Lung (tissue), 12 donors: Measurements from ENCODE around the gene ZNF391. TPM values are rescaled to one million over a fixed set of nuclear protein-coding genes. Genes with fewer than 3 reads are reported as not detected.

ENCODE experiments used
- ATAC-seq: fragments of 200-7000 bp; cut with Tn5 transposase; one replicate; pipeline ENCODE4 v1.9.1; 2020; ENCODE audit warnings: moderate number of reproducible peaks; ENCODE audit not compliant: insufficient read depth, low FRiP score
- DNase-seq, 3 donors: peaks; one replicate each; pipeline ENCODE4 v3.0.0-alpha.2; 2013 to 2017
- H3K27ac ChIP-seq, 2 donors: one replicate each; pipeline ENCODE4 v1.5.1; 2013; ENCODE audit warnings: mild to moderate bottlenecking in 2 of 2, moderate library complexity in 2 of 2, control low read depth in 1 of 2, inconsistent platforms in 1 of 2, low read depth in 1 of 2, low read length in 1 of 2
- H3K27me3 ChIP-seq, 3 donors: one replicate each; pipeline ENCODE4 v1.5.1; 2013; ENCODE audit warnings: low read length in 2 of 3; ENCODE audit not compliant: control insufficient read depth in 3 of 3, insufficient read depth in 3 of 3
- H3K36me3 ChIP-seq, 4 donors: one replicate each; pipeline ENCODE4 v1.5.1; 2013; ENCODE audit warnings: low read length in 4 of 4, mild to moderate bottlenecking in 1 of 4, moderate library complexity in 1 of 4; ENCODE audit not compliant: control insufficient read depth in 4 of 4, insufficient read depth in 4 of 4
- H3K4me1 ChIP-seq, 5 donors: one replicate each; pipeline ENCODE4 v1.5.1; 2013; ENCODE audit warnings: low read length in 5 of 5, mild to moderate bottlenecking in 2 of 5, moderate library complexity in 1 of 5; ENCODE audit not compliant: control insufficient read depth in 5 of 5, insufficient read depth in 5 of 5
- H3K4me3 ChIP-seq: one replicate; pipeline ENCODE4 v1.5.1; 2013; ENCODE audit warnings: mild to moderate bottlenecking, control low read depth, moderate library complexity
- H3K9ac ChIP-seq, 2 donors: one replicate each; pipeline ENCODE4 v1.5.1; 2013; ENCODE audit warnings: low read length in 2 of 2, control low read depth in 1 of 2; ENCODE audit not compliant: insufficient read depth in 1 of 2
- H3K9me3 ChIP-seq, 4 donors: one replicate each; pipeline ENCODE4 v1.5.1; 2013; ENCODE audit warnings: low read length in 3 of 4, mild to moderate bottlenecking in 1 of 4, moderate library complexity in 1 of 4; ENCODE audit not compliant: control insufficient read depth in 4 of 4, insufficient read depth in 3 of 4
- CTCF ChIP-seq: IDR thresholded peaks from 2 replicates; pipeline ENCODE4 v1.5.1; 2012; ENCODE audit warnings: mild to moderate bottlenecking; ENCODE audit errors: control extremely low read depth, extremely low read depth
- WGBS, 2 donors: extraction: QIAGEN DNeasy Blood & Tissue Kit; methylation state at CpG; one replicate each; pipeline ENCODE4 v1.1.7; 2013; 5-methylcytosine and 5-hydroxymethylcytosine counted together
- polyA plus RNA-seq, 2 donors: library from polyadenylated mRNA; stranded (reverse); fragments of 200-250 nt; gene quantifications; one replicate each; pipeline ENCODE4 v1.2.1, GENCODE V29; 2013
- total RNA-seq, 2 donors: library from RNA; depleted of rRNA in 1 of 2; stranded (reverse); fragments of >200 nt in 1 of 2; gene quantifications; one replicate each; pipeline ENCODE4 v1.2.1, GENCODE V29; 2014 to 2021
- donor health status: control.
- donor health status: control.
- donor health status: Bipolar disorder and iron deficiency.
- donor health status: healthy.
- donor health status: DM: yes; HTN: yes; CAD: no.

The ZNF391 gene
- total and polyA plus RNA-seq, 4 donors = 1.5 to 5.3 (median 2.9) TPM

GRCh38 chr6:27400877-27401642, 12.5 kb downstream of the ZNF391 start:
- DNase-seq = no peak
- H3K4me1 ChIP-seq = no peaks in the 10 kb centered on the region
- no peak for TF ChIP-seq CTCF
- no peak overlapping the region for H3K9ac ChIP-seq
- no peaks in the 10 kb centered on the region for H3K27me3 ChIP-seq
- no peak overlapping the region for H3K27ac ChIP-seq
- no peak for ATAC-seq
- H3K9me3 ChIP-seq = peaks cover 7 to 23% (median 16%) of the 10 kb centered on the region in 4 donors
- no peak overlapping the region for H3K4me3 ChIP-seq
- H3K36me3 ChIP-seq = peaks cover 2 to 27% (median 15%) of the 10 kb centered on the region in 4 donors
- 95 to 96% methylated on average over 16 of the region's 16 CpGs for WGBS, 2 donors

- no peak for ATAC-seq
- Histone ChIP-seq H3K27ac (no peak overlapping the region), H3K36me3 (peaks cover 0 to 5% (median under 1%) of the 10 kb centered on the region in 4 donors), H3K27me3 (no peaks in the 10 kb centered on the region), H3K9me3 (peaks cover under 1 to 13% (median 5%) of the 10 kb centered on the region in 4 donors), H3K4me1 (no peaks in the 10 kb centered on the region), H3K9ac (no peak overlapping the region), H3K4me3 (no peak overlapping the region)
- TF ChIP-seq CTCF = no peak
- 79 to 87% methylated on average over 3 of the region's 3 CpGs for WGBS, 2 donors
- DNase-seq = no peak
These were observed 17.5 kb downstream of the ZNF391 start for GRCh38 chr6:27406085-27406484.

- 79 to 83% methylated on average over 8 of the region's 8 CpGs for WGBS, 2 donors
- no peak for TF ChIP-seq CTCF
- Histone ChIP-seq H3K27ac (no peak overlapping the region), H3K27me3 (no peaks in the 10 kb centered on the region), H3K36me3 (no peaks in the 10 kb centered on the region), H3K4me3 (no peak overlapping the region), H3K4me1 (no peaks in the 10 kb centered on the region), H3K9ac (no peak overlapping the region), H3K9me3 (peaks cover 0 to 7% (median 1%) of the 10 kb centered on the region in 4 donors)
- ATAC-seq = no peak
- no peak for DNase-seq
These were observed 18.7 kb downstream of the ZNF391 start for GRCh38 chr6:27407153-27407814.
